HG02870 (cell line): Measurements from ENCODE around the gene LCN9.
"Not testable (repeated sequence)": the region's sequence is repeated elsewhere in the genome, so short reads cannot be mapped to it uniquely, and the experiment has no call there.

Experiments used
- ATAC-seq: cut with Tn5 transposase; IDR thresholded peaks from one replicate; pipeline ENCODE4 v1.9.1; 2021; ENCODE audit warnings: mild to moderate bottlenecking, moderate library complexity; ENCODE audit not compliant: unreplicated experiment

Gene LCN9, protein sequence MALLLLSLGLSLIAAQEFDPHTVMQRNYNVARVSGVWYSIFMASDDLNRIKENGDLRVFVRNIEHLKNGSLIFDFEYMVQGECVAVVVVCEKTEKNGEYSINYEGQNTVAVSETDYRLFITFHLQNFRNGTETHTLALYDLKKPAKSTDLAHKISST

GRCh38 chr9:135662758-135663450 lies at the start of gene LCN9:
LCN9 (plus strand) TSS chr9:135663309; CDS start chr9:135663322, 13 bp downstream.
- ATAC-seq: no peak

DNA sequence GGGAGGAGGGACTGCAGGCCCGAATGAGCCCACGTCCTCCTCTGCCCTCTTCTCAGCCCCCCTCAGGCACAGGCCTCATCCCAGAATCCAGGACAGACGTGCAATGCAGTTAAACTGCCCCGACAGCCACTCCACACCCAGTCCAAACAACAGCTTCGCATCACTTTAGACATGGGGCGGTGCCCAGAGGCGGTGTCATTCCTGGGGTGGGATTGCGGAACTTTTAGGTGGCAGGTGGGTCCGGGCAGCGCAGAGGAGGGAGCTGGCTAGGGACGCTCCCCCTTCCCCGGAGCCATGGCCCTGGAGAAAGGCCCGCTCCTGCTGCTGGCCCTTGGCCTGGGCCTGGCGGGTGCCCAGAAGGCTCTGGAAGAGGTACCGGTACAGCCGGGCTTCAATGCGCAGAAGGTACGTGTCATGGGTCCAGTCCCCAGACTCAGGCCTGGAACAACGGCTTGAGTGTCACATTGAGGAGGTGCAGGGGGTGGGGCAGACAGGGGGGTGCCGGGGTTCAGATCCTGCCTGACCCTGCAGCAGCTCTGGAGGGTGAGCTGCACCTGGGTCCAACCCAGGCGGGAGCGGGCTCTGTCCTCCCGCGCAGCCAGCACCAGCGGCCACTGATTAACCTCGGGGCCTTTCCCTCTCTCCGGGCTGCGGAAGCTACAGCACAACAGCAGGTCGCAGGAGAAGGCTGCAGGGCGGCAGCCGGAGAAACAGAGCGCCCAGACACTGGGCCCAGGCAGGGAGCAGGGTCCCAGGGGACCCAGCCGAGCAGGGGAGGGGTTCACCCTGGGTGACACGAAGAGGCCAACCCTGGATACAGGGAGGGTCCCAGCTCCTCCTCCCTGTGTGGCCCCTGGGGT lies 48.9 kb upstream of the LCN9 start:
- no peak for ATAC-seq

GRCh38 chr9:135614821-135615665 lies 48.1 kb upstream of the LCN9 start:
- ATAC-seq: no peak

- no peak for ATAC-seq
These were observed 47.2 kb upstream of the LCN9 start for GRCh38 chr9:135615666-135616618.

DNA sequence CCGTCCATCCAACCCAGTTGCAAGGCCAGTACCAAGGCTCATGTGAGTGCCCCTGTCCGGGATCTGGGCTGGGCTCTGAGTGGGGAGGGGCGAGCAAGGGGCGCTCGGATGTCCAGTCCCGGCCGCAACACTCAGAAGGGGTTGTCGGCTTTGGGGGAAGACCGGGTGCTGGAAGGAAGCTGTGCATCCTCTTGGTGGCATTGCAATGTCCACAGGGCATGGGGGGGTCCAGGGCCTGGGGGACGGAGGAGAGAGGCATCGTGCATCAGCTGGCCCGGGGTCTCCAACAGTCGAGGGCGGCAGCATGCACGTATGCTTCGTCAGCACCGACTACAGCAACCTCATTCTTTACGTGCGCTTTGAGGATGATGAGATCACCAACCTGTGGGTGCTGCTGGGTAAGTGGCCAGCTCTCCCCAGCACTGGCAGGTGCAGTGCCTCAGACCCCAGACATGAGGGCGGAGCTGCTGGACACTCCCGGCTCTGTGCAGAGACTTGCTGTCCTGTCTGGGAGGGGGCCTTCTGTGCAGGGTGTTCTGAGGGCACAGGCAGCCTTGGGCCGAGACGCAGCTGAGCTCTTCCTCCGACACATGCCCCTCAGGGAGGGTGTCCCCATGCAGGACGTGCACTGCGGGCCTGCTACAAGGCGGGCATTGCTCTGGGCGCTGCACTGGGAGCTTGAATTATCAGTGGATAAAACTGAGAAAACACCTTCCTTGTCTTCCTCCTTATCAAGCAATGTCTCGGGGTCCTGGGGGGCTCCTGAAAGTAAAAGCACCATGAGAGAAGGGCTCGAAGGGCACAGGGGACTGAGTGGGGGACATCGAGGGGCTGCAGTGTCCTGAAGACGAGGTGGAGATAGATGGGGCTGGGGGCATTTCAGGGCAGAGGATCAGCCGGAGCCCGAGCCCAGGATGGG lies 46.2 kb upstream of the LCN9 start:
- ATAC-seq: no peak

- ATAC-seq: no peak
These were observed 45.6 kb upstream of the LCN9 start for GRCh38 chr9:135617538-135617900.

- ATAC-seq: no peak
These were observed 45.1 kb upstream of the LCN9 start for GRCh38 chr9:135617991-135618411.

DNA sequence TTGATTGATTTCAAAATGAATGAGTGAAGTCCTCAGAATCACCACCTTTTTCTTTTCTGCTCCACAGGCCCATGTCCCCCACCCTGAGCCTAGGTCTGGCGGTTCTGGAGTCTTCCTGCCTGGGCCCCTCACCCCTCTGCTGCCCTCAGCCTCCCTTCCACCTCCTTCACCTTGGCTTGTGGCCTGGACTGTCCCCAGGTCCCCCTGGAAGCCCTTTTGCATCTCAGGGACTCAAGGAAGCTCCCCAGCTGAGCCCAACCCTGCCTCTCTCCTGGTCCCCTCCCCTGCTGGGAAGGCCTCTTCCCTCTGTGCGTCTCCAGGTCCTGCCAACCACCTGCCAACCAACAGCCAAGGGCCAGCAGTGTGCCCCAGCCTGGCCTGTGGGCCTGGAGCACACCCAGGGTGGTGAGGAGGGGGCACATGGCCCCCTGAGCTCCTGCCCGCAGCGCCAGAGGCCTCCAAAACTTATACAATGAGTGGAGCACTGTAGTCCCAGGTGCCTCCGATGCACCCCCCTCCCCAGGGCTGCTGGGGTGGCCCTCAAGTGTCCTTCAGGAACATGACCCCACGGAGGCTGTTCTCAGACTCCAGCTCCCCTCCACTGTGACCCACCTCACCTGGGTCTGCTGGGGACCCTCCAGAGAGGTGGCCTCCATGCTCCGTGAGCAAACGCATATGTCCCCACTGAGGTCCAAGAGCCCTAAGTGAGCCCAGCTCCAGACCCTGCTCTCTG lies 44.1 kb upstream of the LCN9 start:
- ATAC-seq: no peak

- ATAC-seq: no peak
These were observed 43.6 kb upstream of the LCN9 start for GRCh38 chr9:135619599-135619886.

- ATAC-seq: no peak
These were observed 42.6 kb upstream of the LCN9 start for GRCh38 chr9:135620558-135620957.

- no peak for ATAC-seq
These were observed 40.6 kb upstream of the LCN9 start for GRCh38 chr9:135622415-135623020.

GRCh38 chr9:135624282-135624681 lies 38.8 kb upstream of the LCN9 start:
- ATAC-seq: no peak

GRCh38 chr9:135632841-135633240 lies 30.3 kb upstream of the LCN9 start:
- ATAC-seq: no peak

DNA sequence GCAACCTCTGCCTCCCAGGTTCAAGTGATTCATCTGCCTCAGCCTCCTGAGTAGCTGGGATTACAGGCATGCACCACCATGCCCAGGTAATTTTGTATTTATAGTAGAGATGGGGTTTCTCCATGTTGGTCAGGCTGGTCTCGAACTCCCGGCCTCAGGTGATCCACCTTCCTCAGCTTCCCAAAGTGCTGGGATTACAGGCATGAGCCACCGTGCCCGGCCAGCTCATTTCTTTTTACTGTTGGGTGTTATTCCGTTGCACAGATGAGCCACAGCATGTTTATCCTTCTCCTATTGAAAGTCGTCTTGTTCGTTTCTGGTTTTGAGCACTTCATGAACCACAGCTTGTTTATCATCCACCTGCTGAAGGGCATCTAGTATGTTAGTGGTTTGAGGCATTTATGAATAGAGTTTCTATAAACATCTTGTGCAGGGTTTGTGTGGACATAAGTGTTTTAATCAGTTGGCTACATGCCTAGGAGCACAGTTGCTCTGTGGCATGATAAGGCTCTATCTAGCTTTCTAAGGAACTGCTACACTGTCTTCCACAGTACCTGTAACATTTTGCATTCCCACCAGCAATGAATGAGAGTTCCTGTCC lies 26.1 kb upstream of the LCN9 start:
- ATAC-seq: not testable (repeated sequence)

GRCh38 chr9:135639196-135639595 lies 23.9 kb upstream of the LCN9 start, which contains the start of gene GLT6D1:
GLT6D1 (minus strand) TSS chr9:135639540; CDS start chr9:135639187, 353 bp downstream.
- no peak for ATAC-seq

GRCh38 chr9:135641047-135641446 lies 22.1 kb upstream of the LCN9 start:
- ATAC-seq: no peak

- ATAC-seq: no peak
These were observed 21.4 kb upstream of the LCN9 start for GRCh38 chr9:135641745-135642144.
